Neural cell (in vitro differentiated cells): ENCODE results near the gene CPLANE1. TPM values are rescaled to one million over a fixed set of nuclear protein-coding genes. Genes with fewer than 3 reads are reported as not detected.

Source experiments
- H2AFZ ChIP-seq: fragments of 200-600, 300-800 bp; sonication (generic), shearing (Covaris generic); 2 replicates; pipeline ENCODE4 v1.6.0; 2014; ENCODE audit warnings: low read depth, mild to moderate bottlenecking, antibody characterized with exemption, low read length, moderate library complexity
- H3F3A ChIP-seq: fragments of 200-600 bp; shearing (Covaris generic); 2 replicates; pipeline ENCODE4 v1.6.1; 2016; ENCODE audit warnings: mild to moderate bottlenecking, moderate library complexity, mixed read lengths, antibody characterized with exemption, low read length; ENCODE audit not compliant: insufficient read depth, poor library complexity, severe bottlenecking
- H3K27ac ChIP-seq: fragments of 200-600, 300-800 bp; sonication (generic), shearing (Covaris generic); 2 replicates; pipeline ENCODE4 v1.5.1; 2014; ENCODE audit warnings: mild to moderate bottlenecking, low read length, moderate library complexity
- H3K27me3 ChIP-seq: fragments of 300-800, 200-600 bp; sonication (generic), shearing (Covaris generic); 2 replicates; pipeline ENCODE4 v1.6.0; 2014; ENCODE audit warnings: mild to moderate bottlenecking, low read depth, low read length, moderate library complexity; ENCODE audit not compliant: insufficient read depth
- H3K36me3 ChIP-seq: fragments of 300-800, 200-600 bp; sonication (generic), shearing (Covaris generic); 2 replicates; pipeline ENCODE4 v1.5.1; 2014; ENCODE audit warnings: mild to moderate bottlenecking, antibody characterized with exemption, low read length, moderate library complexity; ENCODE audit not compliant: insufficient read depth
- H3K4me2 ChIP-seq: fragments of 300-800, 200-600 bp; sonication (generic), shearing (Covaris generic); 2 replicates; pipeline ENCODE4 v1.6.0; 2014; ENCODE audit warnings: mild to moderate bottlenecking, low read length
- H3K4me3 ChIP-seq: fragments of 300-800, 200-600 bp; sonication (generic), shearing (Covaris generic); 2 replicates; pipeline ENCODE4 v1.5.1; 2014; ENCODE audit warnings: mild to moderate bottlenecking, low read length, moderate library complexity
- H3K79me2 ChIP-seq: fragments of 200-600 bp; shearing (Covaris generic); replicated peaks from 2 replicates; pipeline ENCODE4 v1.6.0; 2014; ENCODE audit warnings: mild to moderate bottlenecking, low read length, moderate library complexity; ENCODE audit not compliant: insufficient read depth
- H3K9ac ChIP-seq: fragments of 300-800, 200-600 bp; sonication (generic), shearing (Covaris generic); 2 replicates; pipeline ENCODE4 v1.6.1; 2016; ENCODE audit warnings: mild to moderate bottlenecking, low read length, mixed read lengths
- H3K9me2 ChIP-seq: fragments of 200-600 bp; shearing (Covaris generic); 2 replicates; pipeline ENCODE4 v1.6.1; 2016; ENCODE audit warnings: mild to moderate bottlenecking, low read length, mixed read lengths; ENCODE audit not compliant: insufficient read depth
- H3K9me3 ChIP-seq: fragments of 200-600, 300-800 bp; sonication (generic), shearing (Covaris generic); 2 replicates; pipeline ENCODE4 v1.6.1; 2016; ENCODE audit warnings: mild to moderate bottlenecking, mixed run types, low read length, moderate library complexity, mixed read lengths
- H4K20me1 ChIP-seq: fragments of 200-600 bp; shearing (Covaris generic); 2 replicates; pipeline ENCODE4 v1.6.1; 2016; ENCODE audit warnings: mild to moderate bottlenecking, mixed run types; ENCODE audit not compliant: insufficient read depth
- CTCF ChIP-seq: fragments of 450-650 bp; IDR thresholded peaks from 2 replicates; pipeline ENCODE4 v1.5.1; 2014; ENCODE audit warnings: antibody characterized with exemption, mild to moderate bottlenecking, moderate library complexity; ENCODE audit not compliant: poor library complexity, severe bottlenecking
- EP300 ChIP-seq: fragments of 450-650 bp; conservative IDR thresholded peaks from 2 replicates; pipeline ENCODE4 v1.6.1; 2014; ENCODE audit warnings: antibody characterized with exemption, mild to moderate bottlenecking, moderate library complexity; ENCODE audit not compliant: poor library complexity, severe bottlenecking
- EZH2 ChIP-seq: fragments of 200-600, 300-800 bp; shearing (Covaris generic), sonication (generic); IDR thresholded peaks from 2 replicates; pipeline ENCODE4 v1.6.1; 2014; ENCODE audit warnings: antibody characterized with exemption, low read length, borderline replicate concordance, mild to moderate bottlenecking; ENCODE audit not compliant: insufficient read depth, poor library complexity, severe bottlenecking
- MXI1 ChIP-seq: fragments of 450-650 bp; conservative IDR thresholded peaks from 2 replicates; pipeline ENCODE4 v1.6.1; 2014; ENCODE audit warnings: antibody characterized with exemption, mild to moderate bottlenecking; ENCODE audit not compliant: poor library complexity, severe bottlenecking
- POLR2AphosphoS5 ChIP-seq: IDR thresholded peaks from 2 replicates; pipeline ENCODE4 v1.6.1; 2012
- RAD21 ChIP-seq: fragments of 450-650 bp; conservative IDR thresholded peaks from 2 replicates; pipeline ENCODE4 v1.6.1; 2014; ENCODE audit warnings: antibody characterized with exemption, mild to moderate bottlenecking, moderate library complexity
- REST ChIP-seq: IDR thresholded peaks from 2 replicates; pipeline ENCODE4 v1.6.1; 2012; ENCODE audit warnings: borderline replicate concordance
- SMC3 ChIP-seq: fragments of 450-650 bp; conservative IDR thresholded peaks from 2 replicates; pipeline ENCODE4 v1.6.1; 2014; ENCODE audit warnings: antibody characterized with exemption, mild to moderate bottlenecking, moderate library complexity; ENCODE audit not compliant: poor library complexity
- TAF1 ChIP-seq: IDR thresholded peaks from 2 replicates; pipeline ENCODE4 v1.6.1; 2012; ENCODE audit warnings: low read depth
- polyA plus RNA-seq: library from polyadenylated mRNA; depleted of rRNA; stranded (reverse); fragments of >200 nt; gene quantifications from 2 replicates; pipeline ENCODE4 v1.2.3, GENCODE V29; 2014

The CPLANE1 gene
- polyA plus RNA-seq, 1 donor from 2014 or later = 26.0 TPM

GRCh38 chr5:37132646-37133045 lies 116.5 kb downstream of the CPLANE1 start:
- H3K36me3 ChIP-seq = peaks cover 2% of the 10 kb centered on the region
- TF ChIP-seq TAF1 = no peak
- TF ChIP-seq MXI1 = no peak
- TF ChIP-seq EP300 = no peak
- TF ChIP-seq CTCF = no peak
- TF ChIP-seq REST = no peak
- TF ChIP-seq SMC3 = no peak
- no peak for TF ChIP-seq POLR2AphosphoS5
- no peak for TF ChIP-seq RAD21
- TF ChIP-seq EZH2 = no peak

GRCh38 chr5:37121465-37121864 lies 127.7 kb downstream of the CPLANE1 start:
- Histone ChIP-seq H3K9me3 (no peaks in the 10 kb centered on the region), H2AFZ (no peak overlapping the region), H3F3A (no peaks in the 10 kb centered on the region), H3K4me3 (no peak overlapping the region), H3K9ac (no peak overlapping the region), H3K27ac (no peak overlapping the region), H3K79me2 (no peaks in the 10 kb centered on the region), H3K36me3 (no peaks in the 10 kb centered on the region), H3K9me2 (no peaks in the 10 kb centered on the region), H3K4me2 (no peak overlapping the region), H3K27me3 (no peaks in the 10 kb centered on the region), H4K20me1 (no peaks in the 10 kb centered on the region)
- no peak for TF ChIP-seq SMC3
- TF ChIP-seq RAD21 = no peak
- no peak for TF ChIP-seq MXI1
- no peak for TF ChIP-seq TAF1
- TF ChIP-seq CTCF = no peak
- TF ChIP-seq EZH2 = no peak
- TF ChIP-seq POLR2AphosphoS5 = no peak
- no peak for TF ChIP-seq EP300
- TF ChIP-seq REST = no peak

More at GRCh38 chr5:37132646-37133045, 116.5 kb downstream of the CPLANE1 start:
- Histone ChIP-seq H3K4me2 (no peak overlapping the region), H2AFZ (no peak overlapping the region), H3K9ac (no peak overlapping the region), H4K20me1 (no peaks in the 10 kb centered on the region), H3F3A (no peaks in the 10 kb centered on the region), H3K27ac (no peak overlapping the region), H3K4me3 (no peak overlapping the region), H3K79me2 (no peaks in the 10 kb centered on the region), H3K27me3 (no peaks in the 10 kb centered on the region), H3K9me3 (no peaks in the 10 kb centered on the region), H3K9me2 (no peaks in the 10 kb centered on the region)
